HEK293 (cell line): ENCODE results near the gene TRPV5.

Experiments used
- ZNF350 ChIP-seq: fragments of 450-650 bp; formaldehyde crosslinking; IDR thresholded peaks from 2 replicates; pipeline ENCODE4 v1.5.0; 2017; ENCODE audit warnings: missing biosample characterization, mild to moderate bottlenecking, missing genetic modification characterization
- ZNF600 ChIP-seq: fragments of 450-650 bp; formaldehyde crosslinking; IDR thresholded peaks from 2 replicates; pipeline ENCODE4 v1.5.1; 2016; ENCODE audit warnings: missing biosample characterization, missing genetic modification characterization
- ZNF792 ChIP-seq: fragments of 450-650 bp; formaldehyde crosslinking; IDR thresholded peaks from 2 replicates; pipeline ENCODE4 v1.5.1; 2016; ENCODE audit warnings: missing biosample characterization, missing genetic modification characterization
- TF ChIP-seq, protein P1 (sequence below): fragments of 450-650 bp; formaldehyde crosslinking; IDR thresholded peaks from 2 replicates; pipeline ENCODE4 v1.5.1; 2016; ENCODE audit warnings: missing biosample characterization, missing genetic modification characterization

DNA sequence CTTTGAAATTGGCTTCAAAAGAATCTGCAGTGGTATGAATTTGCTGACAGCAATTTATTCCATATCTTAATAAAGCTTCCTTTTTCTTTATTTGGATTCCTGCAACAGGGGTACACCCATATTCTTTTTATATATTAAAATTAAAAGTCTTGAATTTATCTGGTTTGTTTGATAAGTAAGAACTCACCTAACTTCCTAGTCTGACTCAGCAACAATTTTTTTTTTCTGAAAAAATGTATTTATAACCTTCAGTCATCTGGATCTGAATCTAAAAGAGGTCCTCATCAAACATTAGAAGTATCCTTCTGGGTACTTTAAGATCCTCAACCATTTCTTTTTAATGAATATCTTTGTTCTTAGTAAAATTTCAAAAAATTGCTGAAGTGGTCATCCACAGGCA lies 74.1 kb downstream of the TRPV5 start:
- TF ChIP-seq, protein P1, sequence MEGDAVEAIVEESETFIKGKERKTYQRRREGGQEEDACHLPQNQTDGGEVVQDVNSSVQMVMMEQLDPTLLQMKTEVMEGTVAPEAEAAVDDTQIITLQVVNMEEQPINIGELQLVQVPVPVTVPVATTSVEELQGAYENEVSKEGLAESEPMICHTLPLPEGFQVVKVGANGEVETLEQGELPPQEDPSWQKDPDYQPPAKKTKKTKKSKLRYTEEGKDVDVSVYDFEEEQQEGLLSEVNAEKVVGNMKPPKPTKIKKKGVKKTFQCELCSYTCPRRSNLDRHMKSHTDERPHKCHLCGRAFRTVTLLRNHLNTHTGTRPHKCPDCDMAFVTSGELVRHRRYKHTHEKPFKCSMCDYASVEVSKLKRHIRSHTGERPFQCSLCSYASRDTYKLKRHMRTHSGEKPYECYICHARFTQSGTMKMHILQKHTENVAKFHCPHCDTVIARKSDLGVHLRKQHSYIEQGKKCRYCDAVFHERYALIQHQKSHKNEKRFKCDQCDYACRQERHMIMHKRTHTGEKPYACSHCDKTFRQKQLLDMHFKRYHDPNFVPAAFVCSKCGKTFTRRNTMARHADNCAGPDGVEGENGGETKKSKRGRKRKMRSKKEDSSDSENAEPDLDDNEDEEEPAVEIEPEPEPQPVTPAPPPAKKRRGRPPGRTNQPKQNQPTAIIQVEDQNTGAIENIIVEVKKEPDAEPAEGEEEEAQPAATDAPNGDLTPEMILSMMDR (tag by site-specific recombination) = no peak
- TF ChIP-seq ZNF600 (tag by site-specific recombination) (no peak), ZNF792 (tag by site-specific recombination) (no peak), ZNF350 (tag by site-specific recombination) (no peak)
